ENCODE data around the gene PDK3.

GRCh38 chrX:24485976-24486680, 21.0 kb downstream of the PDK3 start:
- TF ChIP-seq, protein P1, sequence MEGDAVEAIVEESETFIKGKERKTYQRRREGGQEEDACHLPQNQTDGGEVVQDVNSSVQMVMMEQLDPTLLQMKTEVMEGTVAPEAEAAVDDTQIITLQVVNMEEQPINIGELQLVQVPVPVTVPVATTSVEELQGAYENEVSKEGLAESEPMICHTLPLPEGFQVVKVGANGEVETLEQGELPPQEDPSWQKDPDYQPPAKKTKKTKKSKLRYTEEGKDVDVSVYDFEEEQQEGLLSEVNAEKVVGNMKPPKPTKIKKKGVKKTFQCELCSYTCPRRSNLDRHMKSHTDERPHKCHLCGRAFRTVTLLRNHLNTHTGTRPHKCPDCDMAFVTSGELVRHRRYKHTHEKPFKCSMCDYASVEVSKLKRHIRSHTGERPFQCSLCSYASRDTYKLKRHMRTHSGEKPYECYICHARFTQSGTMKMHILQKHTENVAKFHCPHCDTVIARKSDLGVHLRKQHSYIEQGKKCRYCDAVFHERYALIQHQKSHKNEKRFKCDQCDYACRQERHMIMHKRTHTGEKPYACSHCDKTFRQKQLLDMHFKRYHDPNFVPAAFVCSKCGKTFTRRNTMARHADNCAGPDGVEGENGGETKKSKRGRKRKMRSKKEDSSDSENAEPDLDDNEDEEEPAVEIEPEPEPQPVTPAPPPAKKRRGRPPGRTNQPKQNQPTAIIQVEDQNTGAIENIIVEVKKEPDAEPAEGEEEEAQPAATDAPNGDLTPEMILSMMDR (IDR thresholded peaks at IDR 0.05): no peak
- no peak for TF ChIP-seq POLR2A (IDR thresholded peaks at IDR 0.05)
- TF ChIP-seq POLR2AphosphoS5 (IDR thresholded peaks at IDR 0.05): no peak
